Measurements from ENCODE around the gene FBXO44.

Gene FBXO44

GRCh38 chr1:11691928-11692711 is 37.4 kb downstream of the FBXO44 start:
- no peak for DNase-seq

- peak; percentile 56 for DNase-seq
Observed at GRCh38 chr1:11693024-11693590, 38.4 kb downstream of the FBXO44 start.

GRCh38 chr1:11693917-11694316 is 39.2 kb downstream of the FBXO44 start:
- no peak for DNase-seq

GRCh38 chr1:11695861-11696260 is 41.2 kb downstream of the FBXO44 start:
- DNase-seq = no peak

GRCh38 chr1:11697188-11697892 is 42.7 kb downstream of the FBXO44 start:
- no peak for DNase-seq

- DNase-seq = no peak
Observed at GRCh38 chr1:11697893-11698210, 43.2 kb downstream of the FBXO44 start.

- no peak for DNase-seq
Observed at GRCh38 chr1:11700601-11701467, 46.2 kb downstream of the FBXO44 start.

- DNase-seq = no peak
Observed at GRCh38 chr1:11701551-11701961, 46.9 kb downstream of the FBXO44 start.

GRCh38 chr1:11701981-11702803 is 47.5 kb downstream of the FBXO44 start:
- no peak for DNase-seq

GRCh38 chr1:11703357-11704193 is 48.9 kb downstream of the FBXO44 start:
- DNase-seq = no peak

- no peak for DNase-seq
Observed at GRCh38 chr1:11704194-11704529, 49.5 kb downstream of the FBXO44 start.

GRCh38 chr1:11704691-11705475 is 50.2 kb downstream of the FBXO44 start:
- DNase-seq = no peak

GRCh38 chr1:11705596-11705995 is 50.9 kb downstream of the FBXO44 start:
- no peak for DNase-seq

GRCh38 chr1:11706292-11706691 is 51.6 kb downstream of the FBXO44 start:
- no peak for DNase-seq

GRCh38 chr1:11707621-11708276 is 53.1 kb downstream of the FBXO44 start:
- no peak for DNase-seq

- no peak for DNase-seq
Observed at GRCh38 chr1:11708554-11709350, 54.1 kb downstream of the FBXO44 start.

GRCh38 chr1:11711490-11711889 is 56.8 kb downstream of the FBXO44 start:
- no peak for DNase-seq

GRCh38 chr1:11712285-11712684 is 57.6 kb downstream of the FBXO44 start:
- no peak for DNase-seq

Measured in CD4-positive, alpha-beta T cell treated with Interleukin-21 for 1 hour (primary cell).